Bronchial epithelial cell (primary cell): ENCODE data around the gene FLNB. TPM values are rescaled to one million over a fixed set of nuclear protein-coding genes. Genes with fewer than 3 reads are reported as not detected.

ENCODE experiments used
- DNase-seq: peaks from one replicate; pipeline ENCODE4 v3.0.0-alpha.2; 2010; ENCODE audit warnings: low read depth
- FAIRE-seq: peaks from 2 replicates; lab custom pipeline; 2011; peaks lifted over from hg19 to GRCh38; lab: Jason Lieb, UNC
- H3K27me3 ChIP-seq: 2 replicates; pipeline ENCODE4 v1.5.1; 2011; ENCODE audit warnings: low read length; ENCODE audit not compliant: control insufficient read depth, insufficient read depth
- H3K36me3 ChIP-seq: 2 replicates; pipeline ENCODE4 v1.5.1; 2011; ENCODE audit warnings: low read length; ENCODE audit not compliant: control insufficient read depth, insufficient read depth
- H3K4me3 ChIP-seq: 2 replicates; pipeline ENCODE4 v1.5.1; 2011; ENCODE audit warnings: mild to moderate bottlenecking, low read depth, low read length, control low read depth
- CTCF ChIP-seq: IDR thresholded peaks from 2 replicates; pipeline ENCODE4 v1.5.1; 2011; ENCODE audit warnings: mild to moderate bottlenecking, moderate library complexity, low read length, control low read depth, inconsistent platforms; ENCODE audit not compliant: insufficient read depth, severe bottlenecking
- total RNA-seq: library from RNA; depleted of rRNA; stranded (reverse); fragments of >200 nt; gene quantifications from 2 replicates; pipeline ENCODE4 v1.2.1, GENCODE V29; 2014

The FLNB gene
- total RNA-seq, 1 donor from 2014 or later: 822 TPM

GRCh38 chr3:58032186-58032585, 24.0 kb downstream of the FLNB start:
- H3K36me3 ChIP-seq: peaks cover 1% of the 10 kb centered on the region
- DNase-seq (peak; percentile 44), FAIRE-seq (no peak)
- H3K4me3 ChIP-seq: no peak overlapping the region
- H3K27me3 ChIP-seq: no peaks in the 10 kb centered on the region
- TF ChIP-seq CTCF: no peak

GRCh38 chr3:58034738-58035523, 26.7 kb downstream of the FLNB start:
- H3K27me3 ChIP-seq: no peaks in the 10 kb centered on the region
- TF ChIP-seq CTCF: no peak
- no peak for FAIRE-seq
- no peak overlapping the region for H3K4me3 ChIP-seq
- DNase-seq: no peak
- no peaks in the 10 kb centered on the region for H3K36me3 ChIP-seq

GRCh38 chr3:58035524-58036255, 27.5 kb downstream of the FLNB start:
- H3K36me3 ChIP-seq: no peaks in the 10 kb centered on the region
- FAIRE-seq (no peak), DNase-seq (no peak)
- H3K4me3 ChIP-seq: no peak overlapping the region
- no peak for TF ChIP-seq CTCF
- H3K27me3 ChIP-seq: no peaks in the 10 kb centered on the region

GRCh38 chr3:58036293-58037032, 28.2 kb downstream of the FLNB start:
- FAIRE-seq: no peak

More at GRCh38 chr3:58036293-58037032, 28.2 kb downstream of the FLNB start:
- no peak overlapping the region for H3K4me3 ChIP-seq
- no peak for DNase-seq
- H3K36me3 ChIP-seq: no peaks in the 10 kb centered on the region
- no peaks in the 10 kb centered on the region for H3K27me3 ChIP-seq
- no peak for TF ChIP-seq CTCF
